ENCODE measurements around the gene NCOA5.

NCOA5 gene

DNA sequence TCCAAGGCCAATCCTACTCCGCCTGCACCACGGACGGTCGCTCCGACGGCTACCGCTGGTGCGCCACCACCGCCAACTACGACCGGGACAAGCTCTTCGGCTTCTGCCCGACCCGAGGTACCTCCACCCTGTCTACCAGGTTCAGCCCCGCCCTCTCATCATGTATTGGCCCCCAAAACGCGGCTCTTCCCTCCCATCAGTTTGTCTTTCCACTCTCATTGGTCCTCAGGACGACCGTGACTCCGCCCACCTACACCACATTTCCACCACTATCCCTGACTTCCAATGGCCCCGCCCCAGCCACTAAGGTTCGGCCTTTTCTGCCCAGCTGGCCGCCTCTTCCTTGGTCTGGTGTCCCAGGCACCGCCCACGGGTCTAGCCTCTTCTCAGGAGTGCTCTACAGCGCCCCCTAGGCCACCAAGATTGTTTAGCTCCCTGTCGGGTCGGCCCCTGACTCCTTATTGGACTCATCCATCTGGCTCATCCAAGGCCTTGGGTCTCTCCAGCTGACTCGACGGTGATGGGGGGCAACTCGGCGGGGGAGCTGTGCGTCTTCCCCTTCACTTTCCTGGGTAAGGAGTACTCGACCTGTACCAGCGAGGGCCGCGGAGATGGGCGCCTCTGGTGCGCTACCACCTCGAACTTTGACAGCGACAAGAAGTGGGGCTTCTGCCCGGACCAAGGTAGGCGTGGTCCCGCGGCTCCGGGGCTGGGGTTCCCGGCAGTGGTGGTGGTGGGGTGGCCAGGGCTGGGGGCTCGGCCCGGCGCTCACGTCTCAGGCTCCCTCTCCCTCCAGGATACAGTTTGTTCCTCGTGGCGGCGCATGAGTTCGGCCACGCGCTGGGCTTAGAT is 77.9 kb downstream of the NCOA5 start:
- DNase-seq = peak; percentile 42
